Activated naive CD4-positive, alpha-beta T cell treated with anti-CD3 and anti-CD28 coated beads, Interleukin-2, amount 10 ng/mL, durations not matched to agents 7 days and 5 days (primary cell): ENCODE results near the gene ZBTB42.

Experiments
- CTCF ChIA-PET: fragments of 350-600 bp; sonication (Branson Sonifier 250); formaldehyde crosslinking; loops from one replicate; lab custom pipeline; 2021; ENCODE audit warnings: antibody characterized with exemption; lab: Charles Lee
- DNase-seq: peaks from one replicate; pipeline ENCODE4 v3.0.0-alpha.2; 2020
- H3K27ac Mint-ChIP-seq: one replicate; pipeline ENCODE4 v1.8.0; 2021; ENCODE audit warnings: mild to moderate bottlenecking, moderate library complexity, mixed read lengths
- H3K27me3 Mint-ChIP-seq: one replicate; pipeline ENCODE4 v1.8.0; 2021; ENCODE audit warnings: mild to moderate bottlenecking, mixed read lengths
- H3K36me3 Mint-ChIP-seq: one replicate; pipeline ENCODE4 v1.8.0; 2021; ENCODE audit warnings: mixed read lengths
- H3K4me1 Mint-ChIP-seq: one replicate; pipeline ENCODE4 v1.8.0; 2021; ENCODE audit warnings: mixed read lengths
- H3K4me3 Mint-ChIP-seq: one replicate; pipeline ENCODE4 v1.8.0; 2021; ENCODE audit warnings: mild to moderate bottlenecking, moderate library complexity, mixed read lengths
- H3K9me3 Mint-ChIP-seq: one replicate; pipeline ENCODE4 v1.8.0; 2021; ENCODE audit warnings: mixed read lengths

The ZBTB42 gene

DNA sequence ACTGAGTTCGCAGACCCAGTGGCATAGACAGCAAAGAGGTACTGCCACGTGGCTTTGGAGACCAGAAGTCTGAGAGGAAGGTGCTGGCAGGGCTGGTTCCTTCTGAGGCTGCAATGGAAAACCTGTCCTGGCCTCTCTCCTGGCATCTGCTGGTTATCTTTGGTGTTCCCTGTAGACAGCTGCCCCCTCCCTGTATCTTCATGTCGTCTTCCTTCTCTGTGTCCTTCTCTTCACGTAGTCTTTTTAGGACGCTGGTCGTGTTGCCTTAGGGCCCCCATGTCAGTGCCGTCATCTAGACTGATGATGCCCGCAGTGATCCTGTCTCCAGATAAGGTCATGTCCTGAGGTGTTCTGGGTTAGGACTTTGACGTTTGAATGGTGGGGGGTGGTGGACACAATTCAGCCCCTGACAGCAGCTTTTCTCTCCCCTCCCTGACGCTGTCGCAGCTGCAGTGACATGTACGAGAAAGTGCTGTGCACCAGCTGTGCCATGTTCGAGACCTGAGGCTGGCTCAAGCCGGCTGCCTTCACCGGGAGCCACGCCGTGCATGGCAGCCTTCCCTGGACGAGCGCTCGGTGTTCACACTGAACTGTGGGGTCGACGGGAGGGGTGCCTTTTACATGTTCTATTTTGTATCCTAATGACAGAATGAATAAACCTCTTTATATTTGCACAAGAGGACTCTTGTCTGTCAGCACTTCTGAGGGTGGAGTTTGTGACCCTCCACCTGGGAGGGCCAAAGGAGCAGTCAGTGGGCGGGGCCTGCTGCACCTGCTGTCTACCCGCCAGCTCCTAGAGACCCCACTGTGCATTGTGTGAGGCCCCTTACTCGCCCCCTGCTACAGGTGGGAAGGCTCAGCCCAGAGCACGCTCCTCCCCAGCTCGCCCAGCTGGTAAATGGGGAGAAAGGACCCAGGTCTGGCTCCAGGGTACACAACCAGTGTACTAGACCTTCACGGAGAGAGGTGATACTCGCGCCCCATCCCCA lies 41.6 kb upstream of the ZBTB42 start:
- CTCF ChIA-PET: interaction anchor here (1.5 to 2.0 kb wide), 2 partner anchors 9 to 11 kb away, joined by 4 to 5 read pairs; no protein-coding TSS in a partner anchor
- no peak for DNase-seq
- peaks cover 37% of the 10 kb centered on the region for H3K4me1 Mint-ChIP-seq

DNA sequence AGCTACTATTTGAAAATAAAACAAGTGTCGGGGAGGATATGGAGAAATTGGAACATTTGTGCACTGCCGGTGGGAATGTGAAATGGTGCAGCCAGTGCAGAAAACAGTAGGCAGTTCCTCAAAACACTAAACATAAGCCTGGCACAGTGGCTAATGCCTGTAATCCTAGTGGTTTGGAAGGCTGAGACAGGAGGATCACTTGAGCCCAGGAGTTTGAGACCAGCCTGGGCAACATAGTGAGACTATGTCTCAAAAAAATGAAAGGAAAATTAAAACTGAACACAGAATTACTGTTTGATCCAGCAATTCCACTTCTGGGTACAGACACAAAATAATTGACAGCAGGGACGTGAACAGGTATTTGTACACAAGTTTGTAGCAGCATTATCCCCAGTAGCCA lies 35.4 kb upstream of the ZBTB42 start:
- Mint-ChIP-seq H3K36me3 (peaks cover 15% of the 10 kb centered on the region), H3K27ac (no peak overlapping the region)
- CTCF ChIA-PET: interaction anchor here (2.2 kb wide), 1 partner anchor 60 kb away, joined by 7 read pairs; no protein-coding TSS in a partner anchor

More for the DNA sequence above, 41.6 kb upstream of the ZBTB42 start:
- H3K36me3 Mint-ChIP-seq: peaks cover 31% of the 10 kb centered on the region
- no peak overlapping the region for H3K27ac Mint-ChIP-seq
- no peak overlapping the region for H3K4me3 Mint-ChIP-seq
- H3K27me3 Mint-ChIP-seq: no peaks in the 10 kb centered on the region
- H3K9me3 Mint-ChIP-seq: no peaks in the 10 kb centered on the region

DNA sequence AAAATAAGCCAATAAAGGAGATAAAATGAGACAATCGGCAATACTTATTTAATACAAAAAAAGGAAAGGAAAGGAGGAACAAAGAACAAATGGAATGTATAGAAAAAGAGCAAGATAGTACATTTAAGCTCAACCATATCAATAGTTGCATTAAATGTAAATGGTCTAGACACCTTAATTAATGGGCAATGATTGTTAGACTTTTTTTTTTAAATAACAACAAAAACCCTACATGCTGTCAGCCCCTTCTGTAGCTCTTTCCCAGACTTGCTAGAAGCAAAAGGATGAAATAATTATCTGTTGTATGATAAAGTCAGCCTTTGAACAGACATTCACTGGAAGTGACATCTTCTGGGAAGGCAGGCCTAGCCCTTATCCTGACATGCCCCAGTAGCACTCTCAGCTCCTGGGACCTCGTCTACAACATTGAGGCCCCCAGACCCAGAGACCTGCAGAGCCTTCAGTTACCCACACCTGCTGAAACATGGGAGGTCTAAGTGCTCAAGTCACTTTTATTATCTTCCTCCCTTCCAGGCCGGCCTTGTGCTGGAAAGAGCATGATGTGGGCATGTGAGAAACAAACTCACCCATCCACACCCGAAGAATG lies 34.5 kb upstream of the ZBTB42 start:
- Mint-ChIP-seq H3K27me3 (no peaks in the 10 kb centered on the region), H3K4me3 (no peak overlapping the region), H3K36me3 (peaks cover 22% of the 10 kb centered on the region), H3K27ac (no peak overlapping the region), H3K4me1 (peaks cover 4% of the 10 kb centered on the region), H3K9me3 (peaks cover 2% of the 10 kb centered on the region)
- CTCF ChIA-PET: interaction anchor here (0.8 to 2.2 kb wide), 5 partner anchors 9 to 60 kb away, joined by 3 to 7 read pairs (median 3); partner anchors contain the start of gene SIVA1
- no peak for DNase-seq

More for the DNA sequence above, 35.4 kb upstream of the ZBTB42 start:
- no peaks in the 10 kb centered on the region for H3K9me3 Mint-ChIP-seq
- no peaks in the 10 kb centered on the region for H3K27me3 Mint-ChIP-seq
- H3K4me3 Mint-ChIP-seq: no peak overlapping the region
- no peak for DNase-seq
- peaks cover 4% of the 10 kb centered on the region for H3K4me1 Mint-ChIP-seq

DNA sequence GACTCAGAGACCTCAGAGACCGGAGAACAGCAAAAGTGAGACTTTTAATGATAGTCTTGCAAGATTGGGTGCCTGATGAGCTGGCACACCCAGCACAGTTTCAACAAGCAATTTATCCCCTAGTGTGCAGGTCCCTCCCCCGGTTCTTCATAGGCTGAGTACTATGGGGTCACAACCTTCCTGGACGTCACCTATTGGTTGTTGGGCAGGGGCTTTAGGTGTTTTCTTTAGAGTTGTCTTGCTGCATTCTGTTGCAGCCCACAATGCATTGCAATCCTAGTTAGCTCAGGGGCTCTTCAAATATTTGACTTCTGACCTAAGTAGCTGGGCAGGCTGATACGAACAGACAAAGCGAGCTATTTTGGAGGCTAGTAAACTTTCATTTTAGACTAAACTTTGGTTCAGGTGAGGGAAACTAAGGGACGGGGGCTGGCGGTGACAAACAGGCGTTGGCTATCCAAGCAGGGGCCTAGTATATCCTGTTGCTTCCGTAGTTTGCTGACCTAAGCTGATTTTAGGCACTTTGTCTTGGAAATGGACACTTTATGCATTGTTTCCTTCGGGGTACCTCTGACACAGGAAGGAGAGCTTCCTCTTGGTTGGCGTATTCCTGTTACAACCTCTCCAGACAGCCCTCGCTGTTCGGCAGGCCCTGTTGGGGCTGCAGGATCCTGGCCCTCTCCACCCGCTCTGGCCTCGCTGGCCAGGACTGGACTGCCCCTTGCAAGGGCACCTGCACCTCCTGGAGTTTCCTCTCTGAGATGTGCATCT lies 33.9 kb upstream of the ZBTB42 start:
- CTCF ChIA-PET: interaction anchor here (0.9 to 2.2 kb wide), 5 partner anchors 9 to 59 kb away, joined by 3 to 7 read pairs (median 4); partner anchors contain the start of gene SIVA1

DNA sequence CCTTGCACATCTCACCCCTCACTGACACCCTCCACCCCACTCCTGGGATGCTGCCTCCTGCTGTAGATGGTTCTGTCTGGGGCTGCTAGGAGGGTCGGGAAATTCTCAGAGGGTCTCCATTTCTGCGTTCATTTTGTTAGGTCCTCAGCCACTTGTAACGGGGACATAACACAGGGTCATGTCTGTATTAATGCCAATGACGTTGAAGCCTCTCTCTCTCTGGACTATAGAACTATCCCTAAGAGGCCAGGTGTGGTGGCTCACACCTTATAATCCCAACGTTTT lies 33.3 kb upstream of the ZBTB42 start:
- Mint-ChIP-seq H3K9me3 (peaks cover 2% of the 10 kb centered on the region), H3K36me3 (peaks cover 30% of the 10 kb centered on the region), H3K4me1 (peaks cover 4% of the 10 kb centered on the region), H3K27ac (no peak overlapping the region), H3K4me3 (no peak overlapping the region), H3K27me3 (no peaks in the 10 kb centered on the region)
- no peak for DNase-seq
- CTCF ChIA-PET: interaction anchor here (0.9 to 2.2 kb wide), 9 partner anchors 10 to 79 kb away, joined by 3 to 21 read pairs (median 4); partner anchors contain the start of gene SIVA1

More for the DNA sequence above, 33.9 kb upstream of the ZBTB42 start:
- Mint-ChIP-seq H3K27ac (no peak overlapping the region), H3K9me3 (peaks cover 2% of the 10 kb centered on the region), H3K36me3 (peaks cover 28% of the 10 kb centered on the region), H3K4me3 (no peak overlapping the region), H3K27me3 (no peaks in the 10 kb centered on the region), H3K4me1 (peaks cover 4% of the 10 kb centered on the region)
- DNase-seq: no peak

GRCh38 chr14:104768437-104769323 lies 32.2 kb upstream of the ZBTB42 start:
- peaks cover 35% of the 10 kb centered on the region for H3K36me3 Mint-ChIP-seq
- peaks cover 2% of the 10 kb centered on the region for H3K9me3 Mint-ChIP-seq
- no peak overlapping the region for H3K27ac Mint-ChIP-seq
- no peaks in the 10 kb centered on the region for H3K27me3 Mint-ChIP-seq
- H3K4me1 Mint-ChIP-seq: peaks cover 4% of the 10 kb centered on the region
- CTCF ChIA-PET: interaction anchor here (0.6 to 1.9 kb wide), 13 partner anchors 10 to 101 kb away, joined by 3 to 21 read pairs (median 4); partner anchors contain the start of genes SIVA1 and ZBTB42
- no peak overlapping the region for H3K4me3 Mint-ChIP-seq
- DNase-seq: peak; percentile 94

DNA sequence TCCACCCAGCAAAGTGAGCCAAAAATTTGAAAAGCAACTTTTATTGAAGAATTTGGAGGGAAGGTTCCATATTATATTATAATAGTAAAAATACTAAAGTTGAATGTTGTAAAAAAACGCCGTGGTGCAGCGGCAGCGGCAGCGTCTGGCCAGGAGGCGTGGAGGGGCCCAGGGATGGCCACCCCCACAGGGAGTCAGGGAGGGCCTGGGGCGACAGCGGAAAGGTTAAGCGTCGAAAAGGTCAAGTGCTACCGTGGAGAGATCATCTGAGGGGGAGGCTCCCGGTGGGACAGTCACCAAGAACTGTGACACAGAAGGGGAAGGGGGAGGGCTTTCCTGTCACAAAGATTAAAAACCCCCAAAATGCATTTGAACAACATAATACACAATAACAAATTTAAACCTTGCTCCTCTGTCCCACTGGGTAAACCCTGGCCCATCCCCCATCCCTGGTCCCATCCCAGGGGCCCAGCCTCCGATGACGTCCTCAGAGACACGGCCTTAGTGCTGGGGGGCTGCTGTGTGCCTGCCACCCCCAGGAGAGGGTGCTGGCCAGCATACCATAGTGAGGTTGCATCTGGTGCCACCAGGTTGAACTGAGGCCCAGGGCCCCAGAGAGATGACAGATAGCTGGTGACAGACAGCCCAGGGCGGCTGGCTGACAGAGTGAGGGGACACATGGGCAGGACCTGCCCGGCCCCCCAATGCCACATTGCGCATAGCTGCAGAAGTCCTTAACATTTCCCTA lies 31.4 kb upstream of the ZBTB42 start:
- H3K4me3 Mint-ChIP-seq: no peak overlapping the region
- DNase-seq: no peak
- peaks cover 35% of the 10 kb centered on the region for H3K36me3 Mint-ChIP-seq
- H3K9me3 Mint-ChIP-seq: peaks cover 2% of the 10 kb centered on the region
- H3K27ac Mint-ChIP-seq: no peak overlapping the region
- peaks cover 4% of the 10 kb centered on the region for H3K4me1 Mint-ChIP-seq
- CTCF ChIA-PET: interaction anchor here (1.2 to 2.1 kb wide), 7 partner anchors 11 to 100 kb away, joined by 4 to 21 read pairs (median 5); partner anchors contain the start of gene SIVA1
- H3K27me3 Mint-ChIP-seq: no peaks in the 10 kb centered on the region

DNA sequence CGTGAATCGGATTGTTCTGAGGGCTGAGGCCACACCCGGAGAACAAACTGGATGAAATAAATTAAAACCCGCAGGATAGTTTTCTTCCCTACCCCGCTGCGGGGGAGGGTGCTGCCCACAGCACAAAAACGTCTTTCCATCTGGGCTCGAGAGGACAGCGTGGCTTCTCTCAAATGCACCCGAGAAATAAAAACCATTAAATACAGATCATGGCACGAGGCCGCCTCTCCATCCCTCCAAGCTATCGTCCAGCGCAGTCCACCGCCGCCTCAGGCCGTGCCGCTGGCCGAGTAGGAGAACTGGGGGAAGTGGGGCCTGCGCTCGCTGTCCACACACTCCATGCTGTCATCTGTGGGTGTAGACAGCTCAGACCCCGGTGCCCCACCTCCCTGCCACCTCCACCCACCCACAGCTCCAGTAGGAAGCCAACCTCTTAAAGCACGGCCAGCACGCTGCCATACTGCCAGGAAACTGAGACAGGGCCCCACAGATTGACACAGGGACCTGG lies 30.8 kb upstream of the ZBTB42 start:
- H3K4me3 Mint-ChIP-seq: no peak overlapping the region
- H3K4me1 Mint-ChIP-seq: peaks cover 4% of the 10 kb centered on the region
- peaks cover 2% of the 10 kb centered on the region for H3K9me3 Mint-ChIP-seq
- CTCF ChIA-PET: interaction anchor here (0.9 to 2.1 kb wide), 5 partner anchors 8 to 56 kb away, joined by 3 to 14 read pairs (median 4); no protein-coding TSS in a partner anchor
- no peak overlapping the region for H3K27ac Mint-ChIP-seq
- no peak for DNase-seq
- no peaks in the 10 kb centered on the region for H3K27me3 Mint-ChIP-seq
- peaks cover 38% of the 10 kb centered on the region for H3K36me3 Mint-ChIP-seq

- peaks cover 4% of the 10 kb centered on the region for H3K4me1 Mint-ChIP-seq
These were observed 30.0 kb upstream of the ZBTB42 start for GRCh38 chr14:104770851-104771272.

GRCh38 chr14:104771374-104771773 lies 29.5 kb upstream of the ZBTB42 start:
- Mint-ChIP-seq H3K27me3 (no peaks in the 10 kb centered on the region), H3K9me3 (peaks cover 2% of the 10 kb centered on the region), H3K27ac (no peak overlapping the region), H3K4me3 (no peak overlapping the region), H3K4me1 (peaks cover 4% of the 10 kb centered on the region), H3K36me3 (peaks cover 40% of the 10 kb centered on the region)
- CTCF ChIA-PET: interaction anchor here (0.8 to 2.1 kb wide), 7 partner anchors 9 to 274 kb away, joined by 3 to 14 read pairs (median 4); no protein-coding TSS in a partner anchor
- DNase-seq: no peak

More at GRCh38 chr14:104770851-104771272, 30.0 kb upstream of the ZBTB42 start:
- peaks cover 38% of the 10 kb centered on the region for H3K36me3 Mint-ChIP-seq
- peak; percentile 48 for DNase-seq
- H3K9me3 Mint-ChIP-seq: peaks cover 2% of the 10 kb centered on the region
- no peak overlapping the region for H3K4me3 Mint-ChIP-seq
- no peaks in the 10 kb centered on the region for H3K27me3 Mint-ChIP-seq
- H3K27ac Mint-ChIP-seq: no peak overlapping the region
- CTCF ChIA-PET: interaction anchor here (0.9 to 2.1 kb wide), 8 partner anchors 8 to 275 kb away, joined by 3 to 14 read pairs (median 4); no protein-coding TSS in a partner anchor

DNA sequence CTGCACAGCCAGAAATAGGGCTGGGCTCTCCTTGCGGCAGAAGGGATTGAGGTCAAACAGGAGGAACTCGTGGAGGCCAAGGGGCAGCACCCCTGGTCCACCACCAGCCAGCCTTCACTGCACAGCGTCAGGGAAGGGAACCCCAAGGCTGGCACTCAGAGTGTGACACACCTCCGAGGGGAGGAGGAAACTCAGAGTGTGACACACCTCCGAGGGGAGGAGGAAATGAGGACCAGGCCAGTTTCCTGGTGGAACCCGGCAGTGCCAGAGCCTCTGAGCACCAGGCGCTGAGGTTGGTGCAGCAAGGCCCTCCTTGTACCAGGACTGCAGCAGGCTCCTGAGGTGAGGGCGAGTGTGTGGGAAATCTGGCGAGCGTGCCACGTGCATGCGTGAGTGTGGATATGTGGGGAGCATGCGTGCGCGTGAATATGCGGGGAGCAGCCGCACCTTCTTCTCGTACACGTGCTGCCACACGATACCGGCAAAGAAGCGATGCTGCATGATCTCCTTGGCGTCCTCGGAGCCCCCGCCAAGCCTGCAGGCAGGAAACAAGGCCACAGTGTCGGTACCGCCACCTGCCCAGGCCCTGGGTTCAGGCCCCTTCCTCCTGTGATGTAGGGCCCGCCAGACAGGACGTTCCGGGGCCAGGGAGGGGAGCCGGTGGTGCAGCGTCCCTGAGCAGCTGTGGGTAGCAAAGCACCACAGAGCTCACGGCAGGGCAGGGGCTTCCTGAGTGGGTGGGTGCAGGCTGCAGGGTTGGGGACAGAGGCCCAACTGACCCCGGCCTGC lies 28.8 kb upstream of the ZBTB42 start:
- H3K27ac Mint-ChIP-seq: no peak overlapping the region
- no peak for DNase-seq
- CTCF ChIA-PET: interaction anchor here (0.8 to 1.6 kb wide), 4 partner anchors 9 to 274 kb away, joined by 3 to 4 read pairs (median 4); no protein-coding TSS in a partner anchor
- H3K36me3 Mint-ChIP-seq: peaks cover 45% of the 10 kb centered on the region
- H3K4me1 Mint-ChIP-seq: peaks cover 4% of the 10 kb centered on the region
- no peaks in the 10 kb centered on the region for H3K27me3 Mint-ChIP-seq
- no peak overlapping the region for H3K4me3 Mint-ChIP-seq
- peaks cover 2% of the 10 kb centered on the region for H3K9me3 Mint-ChIP-seq
